ENCODE measurements around the gene EPSTI1. TPM values are rescaled to one million over a fixed set of nuclear protein-coding genes. Genes with fewer than 3 reads are reported as not detected.
A peak's percentile ranks its signal among the peaks of the same experiment; 100 is the strongest.

EPSTI1 gene
- total RNA-seq, 4 donors from 2014 or later = 3.8 to 12.8 (median 6.0) TPM

- H3K36me3 ChIP-seq = no peaks in the 10 kb centered on the region
- no peaks in the 10 kb centered on the region for H3K27me3 ChIP-seq
- H3K9me3 ChIP-seq = no peaks in the 10 kb centered on the region
- no peak overlapping the region for H3K4me3 ChIP-seq (replicated peaks in 1 of 3)
- WGBS, 2 donors = 87 to 90% methylated on average over 5 of the region's 5 CpGs
- no peak for DNase-seq
- TF ChIP-seq, protein P1, sequence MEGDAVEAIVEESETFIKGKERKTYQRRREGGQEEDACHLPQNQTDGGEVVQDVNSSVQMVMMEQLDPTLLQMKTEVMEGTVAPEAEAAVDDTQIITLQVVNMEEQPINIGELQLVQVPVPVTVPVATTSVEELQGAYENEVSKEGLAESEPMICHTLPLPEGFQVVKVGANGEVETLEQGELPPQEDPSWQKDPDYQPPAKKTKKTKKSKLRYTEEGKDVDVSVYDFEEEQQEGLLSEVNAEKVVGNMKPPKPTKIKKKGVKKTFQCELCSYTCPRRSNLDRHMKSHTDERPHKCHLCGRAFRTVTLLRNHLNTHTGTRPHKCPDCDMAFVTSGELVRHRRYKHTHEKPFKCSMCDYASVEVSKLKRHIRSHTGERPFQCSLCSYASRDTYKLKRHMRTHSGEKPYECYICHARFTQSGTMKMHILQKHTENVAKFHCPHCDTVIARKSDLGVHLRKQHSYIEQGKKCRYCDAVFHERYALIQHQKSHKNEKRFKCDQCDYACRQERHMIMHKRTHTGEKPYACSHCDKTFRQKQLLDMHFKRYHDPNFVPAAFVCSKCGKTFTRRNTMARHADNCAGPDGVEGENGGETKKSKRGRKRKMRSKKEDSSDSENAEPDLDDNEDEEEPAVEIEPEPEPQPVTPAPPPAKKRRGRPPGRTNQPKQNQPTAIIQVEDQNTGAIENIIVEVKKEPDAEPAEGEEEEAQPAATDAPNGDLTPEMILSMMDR (IDR thresholded peaks at IDR 0.05) = no peak
- TF ChIP-seq POLR2A (IDR thresholded peaks at IDR 0.05) = no peak
- no peaks in the 10 kb centered on the region for H3K4me1 ChIP-seq
- intact Hi-C loops (cut with DNase I) = no loop called here
- H3K27ac ChIP-seq = no peak overlapping the region
These were observed 24.2 kb upstream of the EPSTI1 start for GRCh38 chr13:43016226-43016625.

DNA sequence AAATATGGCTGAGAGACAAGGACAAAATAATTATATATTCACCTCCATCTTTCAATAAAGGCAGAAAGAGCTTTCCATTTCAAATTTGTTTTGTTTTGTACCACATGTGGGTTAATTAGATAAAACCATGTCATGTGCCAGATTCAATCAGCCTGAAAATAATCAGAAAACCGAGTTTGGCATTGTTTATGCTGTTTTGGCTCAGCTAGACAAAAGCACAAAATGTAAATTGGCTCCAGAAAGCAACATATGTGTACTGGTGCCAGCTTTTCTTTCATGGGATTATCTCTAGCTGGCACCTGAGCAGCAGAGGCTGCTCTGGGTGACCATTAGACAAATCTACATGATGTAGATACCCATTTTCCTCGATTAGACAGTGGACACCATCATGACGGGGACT is 22.1 kb upstream of the EPSTI1 start:
- H3K36me3 ChIP-seq = no peaks in the 10 kb centered on the region
- H3K4me3 ChIP-seq (replicated peaks in 1 of 3) = no peak overlapping the region
- no peak for TF ChIP-seq POLR2A (IDR thresholded peaks at IDR 0.05)
- TF ChIP-seq, protein P1 (IDR thresholded peaks at IDR 0.05) = no peak
- intact Hi-C loops (cut with DNase I) = no loop called here
- H3K27ac ChIP-seq = no peak overlapping the region
- H3K4me1 ChIP-seq = no peaks in the 10 kb centered on the region
- no peaks in the 10 kb centered on the region for H3K27me3 ChIP-seq
- 77 to 81% methylated on average over 3 of the region's 3 CpGs for WGBS, 2 donors
- DNase-seq = no peak
- H3K9me3 ChIP-seq = no peaks in the 10 kb centered on the region

- intact Hi-C loops (cut with DNase I) = no loop called here
- 91 to 93% methylated on average over 1 of the region's 1 CpG for WGBS, 2 donors
These were observed 17.5 kb upstream of the EPSTI1 start for GRCh38 chr13:43009506-43009905.

GRCh38 chr13:43008596-43008995 is 16.6 kb upstream of the EPSTI1 start:
- intact Hi-C loops (cut with DNase I) = no loop called here
- TF ChIP-seq POLR2A (IDR thresholded peaks at IDR 0.05) = no peak
- TF ChIP-seq, protein P1 (IDR thresholded peaks at IDR 0.05) = no peak

More at GRCh38 chr13:43009506-43009905, 17.5 kb upstream of the EPSTI1 start:
- TF ChIP-seq, protein P1 (IDR thresholded peaks at IDR 0.05) = no peak
- no peak for TF ChIP-seq POLR2A (IDR thresholded peaks at IDR 0.05)
- no peak for DNase-seq
- Histone ChIP-seq H3K4me1 (peaks cover 14 to 33% of the 10 kb centered on the region in 2 donors), H3K36me3 (no peaks in the 10 kb centered on the region), H3K4me3 (replicated peaks in 1 of 3) (no peak overlapping the region), H3K27me3 (no peaks in the 10 kb centered on the region), H3K9me3 (no peaks in the 10 kb centered on the region), H3K27ac (no peak overlapping the region)

GRCh38 chr13:43006893-43007631 is 15.0 kb upstream of the EPSTI1 start:
- no peaks in the 10 kb centered on the region for H3K9me3 ChIP-seq
- 34 to 38% methylated on average over 3 of the region's 3 CpGs for WGBS, 2 donors
- no peak overlapping the region for H3K4me3 ChIP-seq (replicated peaks in 1 of 3)
- intact Hi-C loops (cut with DNase I) = no loop called here
- H3K27me3 ChIP-seq = no peaks in the 10 kb centered on the region
- peak overlapping the region; percentile 16 to 90 (median 84) for H3K27ac ChIP-seq
- peak; percentile 48 for DNase-seq
- no peaks in the 10 kb centered on the region for H3K36me3 ChIP-seq
- TF ChIP-seq, protein P1 (IDR thresholded peaks at IDR 0.05) = no peak
- TF ChIP-seq POLR2A (IDR thresholded peaks at IDR 0.05) = no peak
- peaks cover 17 to 36% of the 10 kb centered on the region in 2 donors for H3K4me1 ChIP-seq

More at GRCh38 chr13:43008596-43008995, 16.6 kb upstream of the EPSTI1 start:
- H3K9me3 ChIP-seq = no peaks in the 10 kb centered on the region
- 84 to 86% methylated on average over 3 of the region's 3 CpGs for WGBS, 2 donors
- DNase-seq = no peak
- no peaks in the 10 kb centered on the region for H3K36me3 ChIP-seq
- H3K4me3 ChIP-seq (replicated peaks in 1 of 3) = no peak overlapping the region
- no peaks in the 10 kb centered on the region for H3K27me3 ChIP-seq
- peak overlapping the region in 1 of 3 donors; percentile 90 for H3K27ac ChIP-seq
- H3K4me1 ChIP-seq = peaks cover 17 to 36% of the 10 kb centered on the region in 2 donors
